ENCODE results near the gene GPATCH11.
A peak's percentile ranks its signal among the peaks of the same experiment; 100 is the strongest.

Gene GPATCH11

DNA sequence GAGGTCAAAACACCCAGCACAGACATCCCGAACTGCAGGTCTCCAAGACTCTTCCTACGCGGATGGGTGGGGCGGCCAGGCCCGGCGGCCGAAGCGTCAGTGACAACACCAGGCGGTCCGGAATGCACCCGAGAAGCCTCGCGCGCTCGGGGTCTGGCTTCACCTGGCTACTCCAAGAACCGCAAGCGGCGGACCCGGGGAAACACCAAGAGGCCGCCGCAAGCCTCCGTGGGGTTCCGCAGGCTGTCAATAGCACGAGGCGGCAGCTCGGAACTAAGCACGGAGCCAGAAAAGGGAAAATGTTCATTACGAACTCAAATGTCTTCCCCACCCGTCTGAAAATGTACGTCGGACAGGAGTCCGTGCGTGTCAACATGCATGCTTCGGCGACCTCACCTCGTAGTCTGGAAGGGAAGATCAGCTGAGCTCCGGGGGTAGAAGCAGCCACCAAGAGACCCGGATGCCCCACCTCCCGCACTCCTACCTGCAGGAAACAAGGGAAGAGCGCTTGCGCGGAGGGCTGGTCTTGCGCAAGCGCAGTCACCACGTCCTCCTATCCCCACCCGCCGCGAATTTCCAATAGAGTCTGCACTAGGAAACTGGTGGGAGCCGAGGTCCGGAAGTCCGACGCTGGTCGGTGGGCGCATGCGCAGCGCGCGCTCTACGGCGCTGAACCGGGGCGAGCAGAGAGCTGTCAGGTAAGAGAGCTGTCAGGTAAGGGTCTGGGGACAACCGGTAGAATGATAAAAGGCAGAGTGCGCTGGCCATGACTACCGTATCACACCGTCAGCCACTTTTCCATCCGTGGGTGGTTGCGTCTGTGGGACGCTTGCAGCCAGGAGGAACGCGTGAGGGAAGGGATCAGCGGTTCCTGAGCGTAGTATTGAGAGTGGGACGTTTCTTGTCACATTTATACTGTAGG, at the start of gene GPATCH11, which contains the start of gene HEATR5B:
TSS of gene GPATCH11 (plus strand) at position 646 of the 922 bp plus-strand sequence. CDS start 3,864 bp downstream, outside the sequence.
TSS of gene HEATR5B (minus strand) at position 500 of the 922 bp plus-strand sequence. CDS start 958 bp downstream, outside the sequence.
- peak; percentile 85 to 88 for DNase-seq

- no peak for DNase-seq
Observed at GRCh38 chr2:37037771-37038170, 46.5 kb upstream of the GPATCH11 start.

DNA sequence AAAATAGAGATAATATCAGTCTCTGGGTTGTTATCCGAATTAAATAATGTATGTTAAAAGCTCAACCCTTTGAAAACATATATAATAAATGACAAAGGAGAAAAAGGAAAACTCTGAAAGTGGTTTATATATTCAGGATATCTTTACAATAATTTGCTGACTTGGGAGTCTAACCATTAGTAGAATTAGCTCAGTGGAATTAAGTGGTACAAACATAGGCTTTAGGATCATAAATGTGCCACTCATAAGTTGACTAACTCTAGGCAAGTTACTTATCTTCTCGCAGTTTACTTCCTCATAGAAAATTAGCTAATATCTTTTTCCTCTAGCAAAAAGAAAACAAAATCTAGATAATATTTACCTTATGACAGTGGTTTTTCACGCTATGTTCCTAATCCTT, 44.7 kb upstream of the GPATCH11 start:
- DNase-seq = no peak

GRCh38 chr2:37052600-37053332, 31.6 kb upstream of the GPATCH11 start:
- DNase-seq = no peak

- no peak for DNase-seq
Observed at GRCh38 chr2:37059841-37060240, 24.5 kb upstream of the GPATCH11 start.

- no peak for DNase-seq
Observed at GRCh38 chr2:37060446-37060845, 23.9 kb upstream of the GPATCH11 start.

DNA sequence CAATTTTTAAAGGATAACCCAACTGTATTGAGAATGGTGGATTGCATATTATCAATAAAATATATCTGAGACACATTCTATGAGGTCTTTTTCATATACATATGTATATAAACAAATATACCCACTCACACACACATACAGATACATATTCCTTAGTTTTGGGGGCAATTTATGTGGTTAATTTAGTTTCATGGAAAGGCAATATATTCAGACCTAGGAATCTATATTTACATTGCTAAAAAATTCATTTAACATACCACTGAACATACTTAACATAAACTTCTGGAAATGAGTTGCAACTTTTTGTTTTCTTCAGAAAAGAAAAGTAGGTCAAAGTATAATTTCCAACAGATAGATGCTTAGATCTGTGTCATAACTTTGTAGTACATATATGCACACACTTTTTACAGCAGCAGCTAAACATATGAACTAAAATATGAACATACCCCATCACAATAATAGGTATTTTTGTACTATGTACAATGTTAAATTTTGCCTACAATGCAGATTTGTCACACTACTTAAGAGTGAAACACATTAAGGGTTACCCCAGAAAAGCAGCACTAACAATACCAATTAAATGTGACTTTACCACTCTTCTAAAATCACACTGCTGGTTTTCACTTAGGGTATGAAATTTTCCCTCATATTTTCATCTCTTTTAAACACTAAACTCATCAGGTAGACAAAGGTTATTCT, 23.2 kb upstream of the GPATCH11 start:
- DNase-seq = no peak

DNA sequence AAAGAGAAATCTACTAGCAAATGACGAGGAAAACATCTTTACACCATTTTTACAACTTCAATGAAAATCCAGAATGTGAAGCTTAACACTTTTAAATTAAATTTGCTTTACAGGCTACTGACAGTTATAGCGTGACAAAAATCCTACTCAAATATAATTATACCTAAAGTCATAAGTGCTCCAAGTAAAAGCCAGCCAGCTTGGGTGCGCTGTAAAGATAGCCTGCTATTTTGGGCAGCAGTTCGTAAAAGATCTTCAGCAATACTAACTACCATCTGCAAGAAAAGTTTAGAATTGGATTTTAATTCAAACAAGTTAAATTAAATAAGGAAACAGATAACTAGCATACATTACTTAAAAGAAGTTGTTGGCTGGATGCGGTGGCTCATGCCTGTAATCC, 22.5 kb upstream of the GPATCH11 start:
- DNase-seq = no peak

DNA sequence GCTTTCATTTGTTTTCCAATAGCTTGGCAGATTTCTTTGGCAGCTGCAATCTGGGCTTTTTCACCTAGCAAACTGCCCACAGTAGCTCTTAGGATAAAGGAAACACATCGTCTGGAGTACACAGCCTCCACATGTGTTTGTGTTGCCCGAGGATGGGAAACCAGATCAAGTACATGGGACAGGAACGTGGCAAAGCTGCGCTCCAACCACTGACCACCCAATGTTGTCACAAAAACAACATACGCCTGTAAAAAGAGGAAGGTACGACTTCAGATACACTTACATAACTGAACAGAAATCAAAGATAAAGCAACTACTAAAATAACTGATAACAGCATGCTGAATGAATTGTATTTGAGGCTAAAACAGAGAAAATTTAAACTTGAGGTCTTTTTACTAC, 15.6 kb upstream of the GPATCH11 start:
- no peak for DNase-seq

DNA sequence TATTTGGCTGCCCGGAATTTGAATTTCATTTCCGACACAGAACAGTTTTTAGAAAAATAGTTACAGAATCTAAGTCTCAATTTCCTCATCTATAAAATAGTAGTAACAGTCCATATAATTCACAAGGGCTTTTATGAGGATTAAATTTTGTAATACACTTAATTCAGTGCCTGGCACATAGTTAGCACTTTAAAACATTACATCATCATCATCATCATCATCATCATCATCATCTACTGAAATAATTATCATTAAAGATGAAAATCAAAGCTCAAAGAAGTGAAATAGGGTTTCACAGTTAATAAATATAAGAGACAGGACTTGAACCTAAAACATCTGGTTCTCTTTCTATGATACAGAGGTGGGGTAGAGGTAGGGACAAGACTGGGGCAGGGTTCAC, 13.4 kb upstream of the GPATCH11 start:
- DNase-seq = no peak

DNA sequence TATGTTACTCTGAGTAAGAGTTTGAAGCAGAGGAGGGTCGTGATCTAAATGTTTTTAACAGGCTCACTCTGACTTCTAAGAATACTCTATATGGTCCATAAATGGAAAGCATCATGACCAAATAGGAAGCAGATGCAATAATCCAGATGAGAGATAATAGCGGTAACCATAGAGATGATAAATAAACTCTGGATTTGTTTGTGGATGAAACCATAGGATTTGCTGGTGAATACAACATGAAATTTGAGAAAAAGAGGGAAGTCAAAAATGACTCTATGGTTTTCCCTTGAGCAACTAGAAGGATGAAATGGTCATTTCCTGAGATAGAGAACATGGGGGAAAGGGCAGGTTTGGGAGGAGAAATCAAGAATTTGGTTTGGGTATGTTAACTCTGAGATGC, 4.1 kb upstream of the GPATCH11 start:
- DNase-seq = peak; percentile 17 to 20

DNA sequence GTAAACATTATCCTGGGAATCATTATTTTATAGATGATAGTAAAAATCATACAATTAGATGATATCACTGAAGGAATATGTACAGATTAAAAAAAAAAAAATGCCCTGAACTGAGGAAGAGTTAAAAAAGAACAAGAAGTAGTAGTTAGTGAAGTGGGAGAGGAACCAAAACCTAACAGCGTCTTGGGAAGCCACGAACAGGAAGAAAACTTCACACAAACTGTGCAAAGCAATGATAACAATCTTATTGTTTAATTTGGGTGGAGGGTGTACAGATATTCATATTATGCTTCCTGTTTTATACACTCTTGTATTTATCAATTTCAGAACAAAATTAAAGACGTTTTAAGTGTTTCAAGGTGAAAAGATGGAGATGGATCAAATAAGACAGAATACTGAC, 3.6 kb upstream of the GPATCH11 start:
- DNase-seq = peak in 1 of 2 experiments; percentile 9

DNA sequence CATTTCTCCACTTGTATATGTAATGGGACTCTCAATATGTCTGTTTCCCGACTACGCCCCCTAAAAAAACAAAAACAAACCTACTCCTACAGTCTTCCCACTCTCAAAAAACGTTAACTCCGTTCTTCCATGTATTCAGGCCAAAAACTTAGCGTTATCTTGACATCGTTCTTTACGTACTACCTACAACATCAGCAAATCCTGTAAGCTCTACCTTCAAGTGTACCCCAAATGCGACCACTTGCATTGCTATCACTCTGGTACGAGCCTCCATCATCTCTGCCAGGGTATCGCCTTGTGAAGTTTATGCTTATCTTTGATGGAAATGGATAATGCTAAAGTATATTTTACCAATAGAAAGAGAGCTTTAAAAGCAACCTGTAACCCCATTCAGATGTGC, 479 bp downstream of the GPATCH11 start:
- DNase-seq = no peak

DNA sequence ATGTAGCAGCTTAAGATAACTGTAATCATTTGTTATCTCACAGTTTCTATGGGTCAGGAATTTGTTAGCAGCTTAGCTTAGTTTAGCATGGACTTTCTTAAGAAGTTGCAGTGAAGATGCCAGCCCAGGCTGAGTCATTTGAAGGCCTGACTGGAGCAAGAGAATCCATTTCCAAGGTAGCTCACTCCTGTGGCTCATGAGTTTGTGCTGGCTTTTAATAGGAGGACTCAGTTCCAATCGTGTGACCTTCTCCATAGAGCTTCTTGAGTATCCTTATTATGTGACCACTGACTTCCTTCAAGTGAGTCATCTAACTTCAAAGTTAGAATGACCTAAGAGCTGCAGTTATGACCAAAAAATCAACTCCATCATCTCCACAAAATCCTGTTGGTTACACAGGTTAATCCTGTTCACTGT, 1.4 kb downstream of the GPATCH11 start:
- DNase-seq = peak in 1 of 2 experiments; percentile 2

GRCh38 chr2:37090019-37090477, 5.7 kb downstream of the GPATCH11 start:
- no peak for DNase-seq

GRCh38 chr2:37091873-37092272, 7.6 kb downstream of the GPATCH11 start:
- no peak for DNase-seq

DNA sequence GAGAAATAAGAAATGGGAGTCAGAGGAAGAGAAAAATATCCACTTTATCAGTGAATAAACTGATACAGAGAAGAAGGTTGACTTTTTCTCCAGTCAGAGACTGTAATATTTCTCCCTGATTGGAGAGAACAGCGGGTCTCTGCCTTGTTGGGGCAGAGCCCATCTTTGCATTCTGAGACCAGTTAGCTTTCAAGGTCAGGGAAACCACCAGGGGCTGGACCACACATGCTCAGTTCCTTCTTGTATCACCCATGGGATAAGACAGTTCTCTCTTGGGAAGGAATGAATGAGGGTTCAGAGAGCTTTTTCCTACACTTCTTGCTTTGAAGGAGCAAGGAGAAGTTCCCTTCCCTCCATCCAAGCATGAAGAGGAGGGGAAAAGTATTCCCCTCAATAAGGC, 12.2 kb downstream of the GPATCH11 start:
- no peak for DNase-seq

GRCh38 chr2:37098416-37099118, 14.2 kb downstream of the GPATCH11 start:
- DNase-seq = no peak

DNA sequence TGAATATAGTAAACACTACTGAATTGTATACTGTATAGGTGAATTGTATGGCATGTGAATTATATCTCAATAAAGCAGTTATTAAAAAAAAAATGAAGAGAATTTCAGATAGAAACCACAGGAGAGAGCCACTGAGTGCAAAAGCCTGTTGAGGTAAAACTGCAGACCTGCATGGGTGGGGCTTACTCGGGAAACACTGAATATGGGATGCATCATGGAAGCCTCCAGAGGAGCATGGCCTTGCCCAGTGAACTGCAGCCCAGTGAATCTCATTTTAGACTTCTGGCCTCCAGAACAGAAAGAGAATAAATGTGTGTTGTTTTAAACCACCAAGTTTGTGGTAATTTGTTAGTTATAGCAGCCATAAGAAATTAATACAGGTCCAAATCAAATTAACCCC, 15.7 kb downstream of the GPATCH11 start:
- DNase-seq = no peak

GRCh38 chr2:37102588-37102987, 18.3 kb downstream of the GPATCH11 start:
- no peak for DNase-seq

- no peak for DNase-seq
Observed at GRCh38 chr2:37104178-37104577, 19.9 kb downstream of the GPATCH11 start.

GRCh38 chr2:37105150-37105549, 20.8 kb downstream of the GPATCH11 start:
- DNase-seq = no peak
